ENCODE measurements around the gene ADAM10. TPM values are rescaled to one million over a fixed set of nuclear protein-coding genes. Genes with fewer than 3 reads are reported as not detected.

The ADAM10 gene
- total RNA-seq, 2 donors from 2014 or later = 191 to 211 TPM

- peaks cover 11% of the 10 kb centered on the region for H3K36me3 Mint-ChIP-seq (ENCODE audit: low read depth)
- DNase-seq = no peak
- peak overlapping the region; percentile 69 for H3K27ac Mint-ChIP-seq
- H3K9me3 Mint-ChIP-seq = no peaks in the 10 kb centered on the region
- H3K4me3 Mint-ChIP-seq = no peak overlapping the region
- H3K4me1 Mint-ChIP-seq = peaks cover 8% of the 10 kb centered on the region
- 100% methylated on average over 2 to 3 of the region's 3 CpGs for WGBS, 2 experiments (ENCODE audit: insufficient coverage in 1 of 2, insufficient read length in 1 of 2)
- Histone ChIP-seq H3K27ac (ENCODE audit: low read depth, low read length) (no peak overlapping the region), H3K9ac (ENCODE audit: extremely low read depth, low read length, poor library complexity, severe bottlenecking) (no peak overlapping the region), H3K36me3 (ENCODE audit: control insufficient read depth, insufficient read depth, low read length) (peaks cover 18% of the 10 kb centered on the region), H3K27me3 (ENCODE audit: control insufficient read depth, insufficient read depth, low read length, poor library complexity, severe bottlenecking) (no peaks in the 10 kb centered on the region), H3K4me3 (ENCODE audit: low read length) (no peak overlapping the region), H3K4me1 (ENCODE audit: control insufficient read depth, insufficient read depth, low read length) (peaks cover 3% of the 10 kb centered on the region), H3K9me3 (ENCODE audit: control insufficient read depth, low read length) (no peaks in the 10 kb centered on the region)
- H3K27me3 Mint-ChIP-seq (ENCODE audit: insufficient read depth) = no peaks in the 10 kb centered on the region
- TF ChIP-seq CTCF (conservative IDR thresholded peaks at IDR 0.05) = no peak
These were observed 65.3 kb downstream of the ADAM10 start for GRCh38 chr15:58684036-58684710.

- no peak overlapping the region for H3K27ac Mint-ChIP-seq
- H3K27me3 ChIP-seq (ENCODE audit: control insufficient read depth, insufficient read depth, low read length, poor library complexity, severe bottlenecking) = no peaks in the 10 kb centered on the region
- H3K36me3 ChIP-seq (ENCODE audit: control insufficient read depth, insufficient read depth, low read length) = peaks cover 34% of the 10 kb centered on the region
- TF ChIP-seq CTCF (conservative IDR thresholded peaks at IDR 0.05) = no peak
- H3K27me3 Mint-ChIP-seq (ENCODE audit: insufficient read depth) = no peaks in the 10 kb centered on the region
- H3K27ac ChIP-seq (ENCODE audit: low read depth, low read length) = no peak overlapping the region
- H3K4me1 Mint-ChIP-seq = peaks cover 8% of the 10 kb centered on the region
- H3K9ac ChIP-seq (ENCODE audit: extremely low read depth, low read length, poor library complexity, severe bottlenecking) = no peak overlapping the region
- peaks cover 3% of the 10 kb centered on the region for H3K4me1 ChIP-seq (ENCODE audit: control insufficient read depth, insufficient read depth, low read length)
- no peaks in the 10 kb centered on the region for H3K9me3 ChIP-seq (ENCODE audit: control insufficient read depth, low read length)
- 100% methylated on average over 1 of the region's 2 CpGs; no CpG with 5 or more reads in 1 of the 2 experiments for WGBS, 2 experiments (ENCODE audit: insufficient coverage in 1 of 2, insufficient read length in 1 of 2)
- no peak for DNase-seq
- H3K4me3 Mint-ChIP-seq = no peak overlapping the region
- H3K36me3 Mint-ChIP-seq (ENCODE audit: low read depth) = peaks cover 10% of the 10 kb centered on the region
- H3K4me3 ChIP-seq (ENCODE audit: low read length) = no peak overlapping the region
- H3K9me3 Mint-ChIP-seq = no peaks in the 10 kb centered on the region
These were observed 67.3 kb downstream of the ADAM10 start for GRCh38 chr15:58682234-58682633.

GRCh38 chr15:58678683-58679082 lies 70.8 kb downstream of the ADAM10 start:
- no peaks in the 10 kb centered on the region for H3K9me3 Mint-ChIP-seq
- 98 to 100% methylated on average over 2 of the region's 2 CpGs for WGBS, 2 experiments (ENCODE audit: insufficient coverage in 1 of 2, insufficient read length in 1 of 2)

More at GRCh38 chr15:58678683-58679082, 70.8 kb downstream of the ADAM10 start:
- no peak overlapping the region for H3K9ac ChIP-seq (ENCODE audit: extremely low read depth, low read length, poor library complexity, severe bottlenecking)
- H3K27ac ChIP-seq (ENCODE audit: low read depth, low read length) = no peak overlapping the region
- H3K27ac Mint-ChIP-seq = no peak overlapping the region
- no peak overlapping the region for H3K4me3 ChIP-seq (ENCODE audit: low read length)
- no peaks in the 10 kb centered on the region for H3K27me3 ChIP-seq (ENCODE audit: control insufficient read depth, insufficient read depth, low read length, poor library complexity, severe bottlenecking)
- no peaks in the 10 kb centered on the region for H3K4me1 Mint-ChIP-seq
- H3K4me1 ChIP-seq (ENCODE audit: control insufficient read depth, insufficient read depth, low read length) = no peaks in the 10 kb centered on the region
- no peak for TF ChIP-seq CTCF (conservative IDR thresholded peaks at IDR 0.05)
- H3K36me3 ChIP-seq (ENCODE audit: control insufficient read depth, insufficient read depth, low read length) = peaks cover 41% of the 10 kb centered on the region
- no peak overlapping the region for H3K4me3 Mint-ChIP-seq
- no peaks in the 10 kb centered on the region for H3K27me3 Mint-ChIP-seq (ENCODE audit: insufficient read depth)
- DNase-seq = no peak
- H3K36me3 Mint-ChIP-seq (ENCODE audit: low read depth) = peaks cover 13% of the 10 kb centered on the region
- no peaks in the 10 kb centered on the region for H3K9me3 ChIP-seq (ENCODE audit: control insufficient read depth, low read length)
